ENCODE measurements around the gene WDR76.

Gene WDR76

DNA sequence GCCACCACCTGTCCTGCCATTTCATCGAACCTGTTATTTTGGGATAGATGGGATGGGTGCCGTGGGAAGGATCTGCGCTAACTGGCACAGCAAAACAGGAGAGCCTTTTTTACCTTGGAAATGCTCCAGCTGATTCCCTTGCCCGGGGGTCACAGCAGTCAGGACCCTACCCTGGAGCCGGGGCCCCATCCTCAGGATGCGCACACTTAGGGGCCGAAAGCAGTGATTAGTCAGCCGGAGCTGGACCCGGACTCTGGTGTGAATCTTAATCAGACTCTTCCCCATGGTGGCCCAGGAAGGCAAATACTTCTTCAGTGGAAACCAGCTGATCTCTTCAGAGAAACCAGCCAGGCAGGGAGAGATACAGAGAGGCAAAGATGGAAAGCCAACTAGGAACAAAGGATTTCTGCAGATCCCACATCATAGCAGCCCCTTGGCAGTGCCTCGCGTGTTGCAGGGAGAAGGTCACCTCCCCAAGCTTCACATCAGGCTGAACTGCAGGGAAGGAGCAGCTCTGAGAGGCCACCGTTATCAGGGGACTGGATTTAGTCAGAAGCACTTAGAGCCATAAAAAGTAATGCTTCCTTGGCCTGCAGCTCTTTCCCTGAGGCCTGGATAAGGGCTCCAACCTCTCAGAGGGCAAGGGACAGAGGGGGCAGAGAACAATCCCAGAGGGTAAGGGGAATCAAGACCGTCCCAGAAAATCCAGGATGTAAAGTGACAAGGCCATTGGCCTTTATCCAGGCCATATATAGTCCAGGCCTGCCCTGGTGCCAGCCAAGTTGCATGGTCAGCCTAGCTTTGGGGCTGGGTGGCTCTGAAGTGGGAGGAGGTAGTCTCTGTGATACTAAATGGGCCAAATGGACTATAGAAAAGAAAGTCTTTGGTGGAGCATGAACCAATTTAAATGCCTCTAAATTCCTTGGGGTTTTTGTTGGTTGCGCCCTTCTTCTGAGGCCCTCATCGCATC is 52.9 kb downstream of the WDR76 start:
- DNase-seq, result no peak
- Histone ChIP-seq H3K4me3 (ENCODE audit: low read depth, low read length) (no peak overlapping the region), H3K27ac (no peak overlapping the region), H3K36me3 (replicated peaks) (no peaks in the 10 kb centered on the region), H3K27me3 (replicated peaks) (no peaks in the 10 kb centered on the region)
- TF ChIP-seq, protein P1, sequence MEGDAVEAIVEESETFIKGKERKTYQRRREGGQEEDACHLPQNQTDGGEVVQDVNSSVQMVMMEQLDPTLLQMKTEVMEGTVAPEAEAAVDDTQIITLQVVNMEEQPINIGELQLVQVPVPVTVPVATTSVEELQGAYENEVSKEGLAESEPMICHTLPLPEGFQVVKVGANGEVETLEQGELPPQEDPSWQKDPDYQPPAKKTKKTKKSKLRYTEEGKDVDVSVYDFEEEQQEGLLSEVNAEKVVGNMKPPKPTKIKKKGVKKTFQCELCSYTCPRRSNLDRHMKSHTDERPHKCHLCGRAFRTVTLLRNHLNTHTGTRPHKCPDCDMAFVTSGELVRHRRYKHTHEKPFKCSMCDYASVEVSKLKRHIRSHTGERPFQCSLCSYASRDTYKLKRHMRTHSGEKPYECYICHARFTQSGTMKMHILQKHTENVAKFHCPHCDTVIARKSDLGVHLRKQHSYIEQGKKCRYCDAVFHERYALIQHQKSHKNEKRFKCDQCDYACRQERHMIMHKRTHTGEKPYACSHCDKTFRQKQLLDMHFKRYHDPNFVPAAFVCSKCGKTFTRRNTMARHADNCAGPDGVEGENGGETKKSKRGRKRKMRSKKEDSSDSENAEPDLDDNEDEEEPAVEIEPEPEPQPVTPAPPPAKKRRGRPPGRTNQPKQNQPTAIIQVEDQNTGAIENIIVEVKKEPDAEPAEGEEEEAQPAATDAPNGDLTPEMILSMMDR (IDR thresholded peaks at IDR 0.05; ENCODE audit: low read depth, low read length, missing control alignments), result no peak
- in situ Hi-C loops (cut with HindIII; ENCODE audit: low pct_ligation_motif_present, low sequenced_read_pairs), result no loop called here

DNA sequence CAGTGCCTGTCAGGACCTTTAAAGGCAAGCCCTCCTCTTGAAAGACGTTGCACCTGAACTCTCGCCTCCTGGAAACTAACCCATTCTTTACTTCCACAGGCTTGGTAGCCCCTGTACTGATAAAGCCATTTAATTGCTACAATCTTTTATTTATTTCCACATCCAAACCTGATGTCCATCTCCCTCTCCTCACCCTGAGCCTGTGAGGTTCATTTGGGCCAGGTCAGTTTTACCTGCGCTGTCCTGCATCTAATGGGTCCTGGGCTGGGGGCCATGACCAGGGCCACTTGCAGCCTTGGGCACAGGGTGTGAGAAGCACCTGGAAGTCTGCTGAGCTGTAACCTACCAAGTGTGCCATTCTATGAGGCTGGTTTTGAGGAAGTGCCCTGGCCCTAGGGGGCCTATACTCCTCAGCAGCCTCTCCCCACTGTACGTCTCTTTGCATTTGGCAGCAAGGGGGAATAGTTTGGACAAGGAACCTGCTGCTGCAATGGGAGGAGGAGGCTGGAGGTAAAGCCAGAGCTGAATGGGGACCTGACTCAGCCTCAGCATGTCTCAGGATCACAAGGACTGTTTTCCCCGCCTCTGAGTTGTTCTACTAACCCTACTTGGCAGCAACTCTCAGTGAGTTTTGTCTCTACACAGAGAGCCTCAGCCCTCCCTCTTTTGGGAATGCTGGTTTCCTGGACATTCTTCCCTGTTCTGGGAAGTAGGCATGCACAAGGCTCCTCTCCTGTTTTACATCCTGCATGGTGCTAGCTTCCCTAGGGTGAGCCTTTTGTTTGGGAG is 53.8 kb downstream of the WDR76 start:
- TF ChIP-seq, protein P1 (IDR thresholded peaks at IDR 0.05; ENCODE audit: low read depth, low read length, missing control alignments), result no peak
- in situ Hi-C loops (cut with HindIII; ENCODE audit: low pct_ligation_motif_present, low sequenced_read_pairs), result no loop called here
- DNase-seq, result no peak
- no peaks in the 10 kb centered on the region for H3K36me3 ChIP-seq (replicated peaks)
- no peaks in the 10 kb centered on the region for H3K27me3 ChIP-seq (replicated peaks)
- H3K4me3 ChIP-seq (ENCODE audit: low read depth, low read length), result no peak overlapping the region
- H3K27ac ChIP-seq, result no peak overlapping the region

DNA sequence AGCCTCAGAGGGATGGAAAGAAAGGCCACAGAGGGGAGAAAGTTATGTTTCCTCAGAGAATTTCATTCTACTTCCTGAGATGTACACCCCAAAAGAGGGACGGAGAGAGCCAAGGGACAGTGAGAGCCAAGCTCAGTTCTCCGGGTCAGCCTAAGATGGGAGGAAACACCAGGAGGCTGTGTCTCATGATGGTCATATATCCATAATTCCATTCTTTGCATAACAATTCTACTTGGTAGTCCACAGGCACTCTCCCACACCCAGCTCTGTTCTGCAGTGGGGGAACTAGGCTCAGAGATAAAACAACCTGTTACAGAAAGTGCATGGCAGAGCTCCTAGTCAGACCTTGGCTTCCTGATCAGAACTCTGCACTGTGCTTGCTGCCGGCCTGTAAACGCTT is 54.4 kb downstream of the WDR76 start:
- no peaks in the 10 kb centered on the region for H3K36me3 ChIP-seq (replicated peaks)
- in situ Hi-C loops (cut with HindIII; ENCODE audit: low pct_ligation_motif_present, low sequenced_read_pairs), result no loop called here
- no peak overlapping the region for H3K27ac ChIP-seq

DNA sequence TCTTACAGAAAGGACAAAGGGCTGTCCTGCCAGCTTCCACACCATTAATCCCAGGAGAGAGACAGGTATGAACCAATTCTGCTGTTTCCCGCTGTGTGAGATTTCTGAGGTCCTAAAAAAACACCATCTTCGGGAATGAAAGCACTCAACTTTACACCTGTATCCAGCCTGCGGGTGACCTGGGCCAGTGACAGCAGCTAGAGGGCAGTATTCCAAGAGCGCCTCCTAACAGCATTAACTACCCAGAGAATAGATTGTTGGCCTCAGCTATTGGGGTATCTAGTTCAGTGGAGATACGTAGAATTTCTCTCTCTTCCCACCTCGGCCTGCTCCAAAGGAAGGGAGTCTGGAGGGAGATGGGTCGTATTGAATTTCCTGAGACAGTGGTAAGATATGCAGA is 55.1 kb downstream of the WDR76 start:
- no peak for DNase-seq
- no peaks in the 10 kb centered on the region for H3K36me3 ChIP-seq (replicated peaks)

More for the DNA sequence above, 54.4 kb downstream of the WDR76 start:
- Histone ChIP-seq H3K27me3 (replicated peaks) (no peaks in the 10 kb centered on the region), H3K4me3 (ENCODE audit: low read depth, low read length) (no peak overlapping the region)
- TF ChIP-seq, protein P1 (IDR thresholded peaks at IDR 0.05; ENCODE audit: low read depth, low read length, missing control alignments), result no peak
- DNase-seq, result no peak

DNA sequence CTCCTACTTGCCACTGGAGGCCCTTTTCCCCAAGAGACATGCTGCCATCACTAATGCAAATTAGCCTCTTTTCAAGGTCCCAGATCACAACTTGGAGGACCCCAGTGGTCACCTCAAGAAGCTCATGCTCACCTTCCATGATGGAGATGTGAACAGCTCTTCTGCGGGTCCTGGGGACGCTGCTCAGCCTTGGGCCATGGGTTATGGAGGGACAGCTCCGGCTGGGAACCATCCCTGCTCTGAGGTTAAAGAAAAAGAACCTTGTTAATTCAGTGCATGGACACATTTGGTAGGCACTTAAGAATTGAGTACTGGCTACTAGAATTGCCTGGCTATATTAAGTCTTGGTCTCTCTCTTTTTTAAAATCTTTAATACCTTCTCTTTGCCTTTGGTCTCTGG is 56.8 kb downstream of the WDR76 start:
- no peak for DNase-seq
- H3K4me3 ChIP-seq (ENCODE audit: low read depth, low read length), result no peak overlapping the region
- H3K27me3 ChIP-seq (replicated peaks), result no peaks in the 10 kb centered on the region
- TF ChIP-seq, protein P1 (IDR thresholded peaks at IDR 0.05; ENCODE audit: low read depth, low read length, missing control alignments), result no peak
- H3K27ac ChIP-seq, result no peak overlapping the region
- H3K36me3 ChIP-seq (replicated peaks), result no peaks in the 10 kb centered on the region
- in situ Hi-C loops (cut with HindIII; ENCODE audit: low pct_ligation_motif_present, low sequenced_read_pairs), result no loop called here

More for the DNA sequence above, 55.1 kb downstream of the WDR76 start:
- Histone ChIP-seq H3K27ac (no peak overlapping the region), H3K4me3 (ENCODE audit: low read depth, low read length) (no peak overlapping the region), H3K27me3 (replicated peaks) (no peaks in the 10 kb centered on the region)
- in situ Hi-C loops (cut with HindIII; ENCODE audit: low pct_ligation_motif_present, low sequenced_read_pairs), result no loop called here
- TF ChIP-seq, protein P1 (IDR thresholded peaks at IDR 0.05; ENCODE audit: low read depth, low read length, missing control alignments), result peak; percentile 76
